Measurements from ENCODE around the gene SNTG2.
A peak's percentile ranks its signal among the peaks of the same experiment; 100 is the strongest.

SNTG2 gene

GRCh38 chr2:1152375-1152774 lies 201.7 kb downstream of the SNTG2 start:
- DNase-seq: no peak

GRCh38 chr2:1153920-1154319 lies 203.3 kb downstream of the SNTG2 start:
- DNase-seq: peak in 1 of 2 donors; percentile 55

GRCh38 chr2:1154710-1155594 lies 204.3 kb downstream of the SNTG2 start:
- DNase-seq: no peak

DNA sequence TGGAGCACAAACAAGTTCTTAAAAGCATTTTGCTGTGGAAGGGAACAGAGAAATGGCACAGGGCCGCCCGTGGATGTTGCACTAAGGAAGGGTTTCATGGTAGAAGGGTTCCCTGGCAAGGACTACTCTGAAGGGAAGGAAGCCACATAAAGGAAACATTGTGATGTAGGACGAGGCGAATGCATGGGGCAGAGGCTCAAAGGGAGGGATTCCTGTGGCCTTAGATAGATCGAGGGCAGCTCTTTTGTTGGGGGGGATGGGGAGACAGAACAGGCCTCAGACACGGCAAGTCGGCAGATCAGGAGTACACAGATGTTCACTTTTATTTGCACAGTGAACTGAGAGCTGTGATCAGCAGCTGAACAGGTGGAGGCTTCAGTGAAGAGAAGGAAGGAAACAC lies 205.4 kb downstream of the SNTG2 start:
- no peak for DNase-seq

GRCh38 chr2:1156531-1156930 lies 205.9 kb downstream of the SNTG2 start:
- no peak for DNase-seq

- no peak for DNase-seq
Observed at GRCh38 chr2:1157107-1157506, 206.5 kb downstream of the SNTG2 start.

GRCh38 chr2:1159013-1159412 lies 208.4 kb downstream of the SNTG2 start:
- no peak for DNase-seq

DNA sequence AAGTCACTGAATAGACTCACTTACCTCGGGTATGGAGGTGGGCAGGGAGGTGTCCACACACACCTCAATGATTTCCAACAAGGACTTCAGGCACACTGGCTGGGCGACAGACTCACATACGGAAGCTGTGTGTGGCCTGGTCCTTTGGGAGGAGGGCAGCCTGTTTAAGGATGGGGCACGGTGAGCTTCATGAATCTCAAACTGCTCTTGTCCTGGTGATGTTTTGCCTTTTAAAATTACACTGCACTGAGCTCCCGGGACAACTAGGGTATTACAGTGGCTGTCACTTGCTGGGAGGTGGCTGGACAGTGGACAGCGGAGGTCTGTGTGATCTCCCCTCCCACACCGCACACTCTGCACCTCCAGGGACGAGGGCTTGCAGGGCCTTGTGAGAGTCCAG lies 211.6 kb downstream of the SNTG2 start:
- no peak for DNase-seq

DNA sequence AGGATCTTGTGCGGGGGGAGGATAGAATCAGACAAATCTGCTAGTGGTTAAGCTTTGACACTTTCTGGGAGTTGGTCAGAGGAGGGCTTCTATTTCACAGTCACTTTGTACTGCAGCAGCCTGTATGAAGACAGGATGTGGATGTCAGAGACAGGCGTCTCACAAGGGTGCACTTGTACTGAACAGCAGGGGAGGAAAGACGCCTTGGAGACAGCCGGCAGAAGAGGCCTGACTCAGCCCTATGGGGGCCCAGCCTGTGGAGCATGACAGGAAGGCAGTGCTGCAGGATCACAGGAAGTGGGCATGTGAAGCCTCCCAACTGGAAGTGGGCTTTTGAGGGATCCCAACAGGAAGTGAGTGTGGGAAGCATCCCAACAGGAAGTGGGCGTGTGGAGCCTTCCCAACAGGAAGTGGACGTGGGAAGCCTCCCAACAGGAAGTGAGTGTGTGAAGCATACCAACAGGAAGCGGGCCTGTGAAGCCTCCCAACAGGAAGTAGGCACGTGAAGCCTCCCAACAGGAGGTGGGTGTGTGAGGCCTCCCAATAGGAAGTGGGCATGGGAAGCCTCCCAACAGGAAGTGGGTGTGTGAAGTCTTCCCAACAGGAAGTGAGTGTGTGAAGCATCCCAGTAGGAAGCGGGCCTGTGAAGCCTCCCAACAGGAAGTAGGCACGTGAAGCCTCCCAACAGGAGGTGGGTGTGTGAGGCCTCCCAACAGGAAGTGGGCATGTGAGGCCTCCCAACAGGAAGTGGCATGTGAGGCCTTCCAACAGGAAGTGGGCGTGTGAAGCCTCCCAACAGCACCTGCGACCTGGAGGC lies 212.3 kb downstream of the SNTG2 start:
- DNase-seq: no peak

- no peak for DNase-seq
Observed at GRCh38 chr2:1166976-1167375, 216.3 kb downstream of the SNTG2 start.

- DNase-seq: no peak
Observed at GRCh38 chr2:1168846-1169245, 218.2 kb downstream of the SNTG2 start.

DNA sequence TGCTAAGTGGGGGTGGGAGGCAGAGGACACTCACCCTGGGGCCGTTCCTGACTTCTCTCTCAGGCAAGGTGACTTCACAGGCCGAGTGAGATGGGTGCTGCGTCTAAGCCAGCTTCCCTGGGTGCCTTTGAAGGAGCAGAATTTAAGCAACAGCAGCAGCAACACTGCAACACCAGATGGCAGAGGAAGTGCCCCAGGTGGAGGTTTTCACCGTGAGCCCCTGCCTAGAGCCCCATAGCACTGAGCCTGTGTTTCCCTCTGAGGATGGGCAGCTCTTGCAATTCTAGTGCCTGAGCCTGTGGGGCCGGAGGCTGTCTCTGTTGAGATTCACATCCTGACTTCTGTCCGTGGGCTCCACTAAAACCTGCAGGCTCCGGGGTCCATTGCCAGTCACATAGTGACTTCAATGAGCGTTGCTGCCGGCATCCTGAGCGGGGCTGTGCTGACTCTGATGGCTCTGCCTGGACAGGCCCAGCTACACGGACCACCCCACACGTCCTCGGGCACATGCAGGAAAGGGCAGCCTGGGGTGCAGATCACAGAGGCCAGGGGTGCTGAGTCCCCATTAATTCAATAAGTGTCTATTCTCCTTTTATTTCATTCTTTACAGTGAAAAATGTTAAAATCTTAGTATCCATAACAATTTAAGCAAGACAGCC lies 218.8 kb downstream of the SNTG2 start:
- DNase-seq: no peak

DNA sequence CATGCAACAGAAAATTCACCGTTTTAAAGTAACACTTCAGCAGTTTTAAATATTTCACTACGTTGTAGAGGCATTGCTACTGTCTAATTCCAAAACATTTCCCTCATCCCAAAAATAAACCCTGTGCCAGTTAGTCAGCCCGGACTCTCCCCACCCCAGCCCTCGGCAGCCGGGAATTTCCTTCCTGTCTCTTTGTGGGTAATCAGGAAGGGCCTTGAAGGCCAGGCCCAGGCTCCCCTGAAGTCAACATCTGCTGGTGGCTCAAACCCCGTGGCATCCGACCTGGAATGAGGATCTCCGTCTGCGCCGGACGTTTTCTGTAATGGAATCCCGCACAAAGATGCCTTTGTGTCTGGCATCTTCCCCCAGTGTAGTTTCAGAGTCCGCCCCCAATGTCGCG lies 219.6 kb downstream of the SNTG2 start:
- no peak for DNase-seq

DNA sequence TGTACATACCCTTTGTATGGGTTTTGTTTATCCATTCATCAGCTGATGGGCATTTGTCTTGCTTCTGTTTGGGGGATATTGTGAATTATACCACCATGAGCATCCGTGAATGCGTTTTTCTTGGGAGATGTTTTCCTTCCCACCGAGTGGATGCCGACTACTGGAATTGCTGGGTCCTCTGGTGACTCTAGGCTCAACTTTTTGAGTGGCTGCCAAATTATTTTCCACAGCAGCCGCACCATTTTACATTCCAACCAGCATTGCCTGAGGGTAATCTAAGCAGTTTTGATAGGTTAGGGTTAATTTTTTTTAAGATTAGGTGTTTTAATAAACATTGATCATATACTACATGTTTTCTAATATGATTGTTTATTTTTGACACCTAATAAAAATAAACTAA lies 220.1 kb downstream of the SNTG2 start:
- DNase-seq: no peak

DNA sequence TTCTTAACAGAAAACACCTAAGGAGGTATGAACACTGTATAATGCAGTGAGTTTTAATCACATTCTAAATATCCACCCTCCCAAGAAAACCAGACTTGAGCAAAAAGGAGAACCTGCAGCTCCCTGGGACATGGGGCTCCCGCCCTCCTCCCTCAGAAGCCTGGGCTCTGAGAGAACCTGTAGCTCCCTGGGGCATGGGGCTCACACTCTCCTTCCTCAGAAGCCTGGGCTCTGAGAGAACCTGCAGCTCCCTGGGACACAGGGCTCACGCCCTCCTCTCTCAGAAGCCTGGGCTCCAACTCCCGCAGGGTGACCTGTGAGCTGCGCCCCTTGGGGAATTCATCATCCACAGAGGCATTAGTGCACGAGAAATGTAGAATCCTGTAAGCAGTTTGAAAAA lies 222.9 kb downstream of the SNTG2 start:
- no peak for DNase-seq

GRCh38 chr2:1181893-1182292 lies 231.2 kb downstream of the SNTG2 start:
- no peak for DNase-seq

DNA sequence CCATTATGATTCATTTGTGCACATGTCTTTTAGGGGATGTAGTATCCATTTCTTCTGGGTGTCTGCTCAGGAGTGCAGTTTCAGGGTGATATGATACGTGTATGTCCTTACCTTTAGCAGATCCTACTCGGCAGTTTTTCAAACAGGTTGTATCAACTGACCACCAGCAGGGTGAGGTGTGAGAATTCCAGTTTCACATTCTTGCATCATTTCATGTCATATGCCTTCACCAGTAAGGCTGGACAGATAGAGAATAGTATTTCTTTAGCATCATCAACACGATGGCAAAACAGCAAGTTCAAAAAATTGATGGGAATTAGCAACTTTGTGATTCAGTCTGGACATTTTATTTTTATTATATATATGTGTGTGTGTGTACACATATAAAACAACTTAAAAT lies 232.7 kb downstream of the SNTG2 start:
- no peak for DNase-seq

GRCh38 chr2:1186421-1186820 lies 235.8 kb downstream of the SNTG2 start:
- DNase-seq: peak; percentile 12 to 35

DNA sequence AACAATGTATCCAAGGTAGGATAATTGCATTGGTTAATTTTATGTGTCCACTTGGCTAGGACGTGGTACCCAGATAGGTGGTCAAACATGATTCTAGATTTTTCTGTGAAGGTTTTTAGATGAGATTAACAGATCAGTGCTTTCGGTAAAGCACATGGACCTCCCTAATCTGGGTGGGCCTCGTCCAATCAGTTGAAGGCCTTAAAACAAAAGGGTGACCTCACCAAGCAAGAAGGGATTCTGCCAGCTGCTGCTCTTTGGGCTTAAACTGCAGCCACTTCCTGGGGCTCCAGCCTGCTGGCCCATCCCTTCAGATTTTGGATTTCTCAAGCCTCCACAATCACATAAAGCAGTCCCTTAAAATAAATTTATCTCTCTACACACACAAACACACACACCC lies 236.5 kb downstream of the SNTG2 start:
- DNase-seq: no peak

DNA sequence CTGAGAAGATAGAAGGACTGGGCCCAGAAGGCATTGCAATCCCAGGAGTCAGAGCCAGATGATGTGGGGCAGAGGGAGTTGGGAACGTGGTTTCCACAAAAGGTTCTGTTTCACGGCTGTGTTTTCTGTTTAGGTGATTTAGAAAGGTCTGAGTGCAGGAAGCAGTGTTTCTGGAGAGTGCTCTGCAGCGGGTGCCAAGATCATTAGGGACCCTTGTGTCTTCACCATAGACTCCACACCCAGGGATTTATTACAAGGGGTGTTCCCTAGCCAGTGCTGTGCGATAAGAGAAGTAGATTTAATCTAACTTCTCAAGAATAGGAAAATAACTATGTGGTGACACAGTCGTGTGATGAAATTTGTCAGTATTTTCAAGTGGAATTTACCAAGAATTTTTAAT lies 241.5 kb downstream of the SNTG2 start:
- no peak for DNase-seq

- DNase-seq: no peak
Observed at GRCh38 chr2:1193801-1194200, 243.2 kb downstream of the SNTG2 start.

DNA sequence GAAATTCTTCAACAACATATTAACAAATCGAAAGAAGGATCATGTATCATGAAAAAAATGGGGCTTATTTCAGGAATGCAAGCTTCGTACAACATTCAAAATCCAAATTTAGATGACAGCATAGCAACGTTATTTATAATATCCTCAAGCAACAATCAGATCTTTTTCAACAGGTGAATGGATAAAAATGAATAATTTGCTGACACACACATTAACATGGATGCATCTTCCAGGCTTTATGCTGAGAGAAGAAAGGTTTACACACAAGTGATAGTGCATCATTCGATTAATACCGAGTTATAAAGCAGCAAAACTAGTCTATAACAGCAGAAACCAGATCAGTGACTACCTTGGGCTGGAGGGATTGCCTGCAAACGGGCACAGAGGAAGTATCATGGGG lies 253.1 kb downstream of the SNTG2 start:
- no peak for DNase-seq

DNA sequence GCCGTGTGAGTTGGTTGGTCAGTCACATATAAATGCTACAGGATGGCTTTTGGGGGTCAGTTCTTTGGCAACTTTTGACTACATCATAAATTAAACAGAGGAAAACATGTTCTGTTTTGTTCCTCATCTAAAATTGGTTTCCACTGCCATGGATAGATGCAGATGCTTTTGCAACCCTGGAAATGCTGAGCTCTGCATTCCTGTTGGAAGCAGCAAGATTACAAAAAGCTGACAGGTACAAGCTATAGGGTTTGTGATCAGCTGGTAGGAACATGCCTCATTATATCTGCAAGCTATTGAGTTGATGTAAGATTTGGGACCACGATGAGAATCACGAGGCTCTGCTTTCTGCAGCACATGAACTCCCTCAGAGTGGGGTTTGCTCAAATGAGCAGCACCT lies 255.2 kb downstream of the SNTG2 start:
- DNase-seq: no peak

Measured in inflammatory macrophage (primary cell).